ENCODE data around the gene INSM2.

The INSM2 gene

GRCh38 chr14:35519986-35520385, 14.0 kb upstream of the INSM2 start:
- Histone ChIP-seq H3K9ac (ENCODE audit: low read length) (no peak overlapping the region), H3K27me3 (replicated peaks; ENCODE audit: control insufficient read depth, insufficient read depth, low read length) (no peaks in the 10 kb centered on the region)
- DNase-seq (ENCODE audit: low read depth): no peak

GRCh38 chr14:35525695-35526094, 8.3 kb upstream of the INSM2 start:
- H3K4me1 ChIP-seq (ENCODE audit: control insufficient read depth, insufficient read depth, low read length): no peaks in the 10 kb centered on the region
- no peaks in the 10 kb centered on the region for H3K36me3 ChIP-seq (ENCODE audit: control insufficient read depth, insufficient read depth, low read length, severe bottlenecking)
- H3K9ac ChIP-seq (ENCODE audit: low read length): no peak overlapping the region
- H3K9me3 ChIP-seq (ENCODE audit: control insufficient read depth, low read length): peaks cover 2% of the 10 kb centered on the region
- H3K27me3 ChIP-seq (replicated peaks; ENCODE audit: control insufficient read depth, insufficient read depth, low read length): peaks cover 21% of the 10 kb centered on the region
- H3K4me3 ChIP-seq (ENCODE audit: low read length): no peak overlapping the region
- DNase-seq (ENCODE audit: low read depth): no peak

More at GRCh38 chr14:35519986-35520385, 14.0 kb upstream of the INSM2 start:
- Histone ChIP-seq H3K4me1 (ENCODE audit: control insufficient read depth, insufficient read depth, low read length) (no peaks in the 10 kb centered on the region), H3K9me3 (ENCODE audit: control insufficient read depth, low read length) (no peaks in the 10 kb centered on the region), H3K4me3 (ENCODE audit: low read length) (no peak overlapping the region), H3K36me3 (ENCODE audit: control insufficient read depth, insufficient read depth, low read length, severe bottlenecking) (no peaks in the 10 kb centered on the region)

- Histone ChIP-seq H3K9ac (ENCODE audit: low read length) (no peak overlapping the region), H3K36me3 (ENCODE audit: control insufficient read depth, insufficient read depth, low read length, severe bottlenecking) (no peaks in the 10 kb centered on the region), H3K4me3 (ENCODE audit: low read length) (no peak overlapping the region), H3K27me3 (replicated peaks; ENCODE audit: control insufficient read depth, insufficient read depth, low read length) (peaks cover 34% of the 10 kb centered on the region), H3K9me3 (ENCODE audit: control insufficient read depth, low read length) (peaks cover 2% of the 10 kb centered on the region), H3K4me1 (ENCODE audit: control insufficient read depth, insufficient read depth, low read length) (no peaks in the 10 kb centered on the region)
- no peak for DNase-seq (ENCODE audit: low read depth)
These were observed 7.0 kb upstream of the INSM2 start for GRCh38 chr14:35526962-35527361.

- H3K27me3 ChIP-seq (replicated peaks; ENCODE audit: control insufficient read depth, insufficient read depth, low read length): peaks cover 56% of the 10 kb centered on the region
- H3K4me1 ChIP-seq (ENCODE audit: control insufficient read depth, insufficient read depth, low read length): peaks cover 15% of the 10 kb centered on the region
- DNase-seq (ENCODE audit: low read depth): no peak
These were observed 1.8 kb upstream of the INSM2 start for GRCh38 chr14:35531960-35532747.

GRCh38 chr14:35532783-35533356, 1.1 kb upstream of the INSM2 start:
- peak overlapping the region; percentile 81 for H3K4me3 ChIP-seq (ENCODE audit: low read length)
- H3K9me3 ChIP-seq (ENCODE audit: control insufficient read depth, low read length): no peaks in the 10 kb centered on the region
- no peaks in the 10 kb centered on the region for H3K36me3 ChIP-seq (ENCODE audit: control insufficient read depth, insufficient read depth, low read length, severe bottlenecking)
- DNase-seq (ENCODE audit: low read depth): no peak
- H3K4me1 ChIP-seq (ENCODE audit: control insufficient read depth, insufficient read depth, low read length): peaks cover 15% of the 10 kb centered on the region
- no peak overlapping the region for H3K9ac ChIP-seq (ENCODE audit: low read length)
- peaks cover 56% of the 10 kb centered on the region for H3K27me3 ChIP-seq (replicated peaks; ENCODE audit: control insufficient read depth, insufficient read depth, low read length)

More at GRCh38 chr14:35531960-35532747, 1.8 kb upstream of the INSM2 start:
- no peaks in the 10 kb centered on the region for H3K36me3 ChIP-seq (ENCODE audit: control insufficient read depth, insufficient read depth, low read length, severe bottlenecking)
- no peak overlapping the region for H3K4me3 ChIP-seq (ENCODE audit: low read length)
- no peaks in the 10 kb centered on the region for H3K9me3 ChIP-seq (ENCODE audit: control insufficient read depth, low read length)
- H3K9ac ChIP-seq (ENCODE audit: low read length): no peak overlapping the region

- Histone ChIP-seq H3K9me3 (ENCODE audit: control insufficient read depth, low read length) (no peaks in the 10 kb centered on the region), H3K9ac (ENCODE audit: low read length) (no peak overlapping the region), H3K4me1 (ENCODE audit: control insufficient read depth, insufficient read depth, low read length) (peaks cover 15% of the 10 kb centered on the region), H3K27me3 (replicated peaks; ENCODE audit: control insufficient read depth, insufficient read depth, low read length) (peaks cover 48% of the 10 kb centered on the region), H3K4me3 (ENCODE audit: low read length) (peak overlapping the region; percentile 81), H3K36me3 (ENCODE audit: control insufficient read depth, insufficient read depth, low read length, severe bottlenecking) (no peaks in the 10 kb centered on the region)
- DNase-seq (ENCODE audit: low read depth): no peak
These were observed 376 bp downstream of the INSM2 start for GRCh38 chr14:35534208-35534872.

GRCh38 chr14:35534873-35535482, 1.0 kb downstream of the INSM2 start:
- Histone ChIP-seq H3K4me3 (ENCODE audit: low read length) (peak overlapping the region; percentile 81), H3K36me3 (ENCODE audit: control insufficient read depth, insufficient read depth, low read length, severe bottlenecking) (no peaks in the 10 kb centered on the region), H3K27me3 (replicated peaks; ENCODE audit: control insufficient read depth, insufficient read depth, low read length) (peaks cover 41% of the 10 kb centered on the region), H3K9ac (ENCODE audit: low read length) (no peak overlapping the region), H3K4me1 (ENCODE audit: control insufficient read depth, insufficient read depth, low read length) (peaks cover 15% of the 10 kb centered on the region), H3K9me3 (ENCODE audit: control insufficient read depth, low read length) (no peaks in the 10 kb centered on the region)
- DNase-seq (ENCODE audit: low read depth): peak; percentile 83

- peaks cover 15% of the 10 kb centered on the region for H3K4me1 ChIP-seq (ENCODE audit: control insufficient read depth, insufficient read depth, low read length)
- no peaks in the 10 kb centered on the region for H3K9me3 ChIP-seq (ENCODE audit: control insufficient read depth, low read length)
- no peak for DNase-seq (ENCODE audit: low read depth)
- no peak overlapping the region for H3K9ac ChIP-seq (ENCODE audit: low read length)
- peak overlapping the region; percentile 81 for H3K4me3 ChIP-seq (ENCODE audit: low read length)
- H3K36me3 ChIP-seq (ENCODE audit: control insufficient read depth, insufficient read depth, low read length, severe bottlenecking): no peaks in the 10 kb centered on the region
- peaks cover 35% of the 10 kb centered on the region for H3K27me3 ChIP-seq (replicated peaks; ENCODE audit: control insufficient read depth, insufficient read depth, low read length)
These were observed 1.6 kb downstream of the INSM2 start for GRCh38 chr14:35535483-35536112.

- H3K4me1 ChIP-seq (ENCODE audit: control insufficient read depth, insufficient read depth, low read length): peaks cover 6% of the 10 kb centered on the region
- no peaks in the 10 kb centered on the region for H3K36me3 ChIP-seq (ENCODE audit: control insufficient read depth, insufficient read depth, low read length, severe bottlenecking)
- H3K9ac ChIP-seq (ENCODE audit: low read length): no peak overlapping the region
- no peak for DNase-seq (ENCODE audit: low read depth)
- H3K9me3 ChIP-seq (ENCODE audit: control insufficient read depth, low read length): no peaks in the 10 kb centered on the region
- no peak overlapping the region for H3K4me3 ChIP-seq (ENCODE audit: low read length)
- H3K27me3 ChIP-seq (replicated peaks; ENCODE audit: control insufficient read depth, insufficient read depth, low read length): peaks cover 5% of the 10 kb centered on the region
These were observed 6.0 kb downstream of the INSM2 start for GRCh38 chr14:35539969-35540368.

- Histone ChIP-seq H3K9me3 (ENCODE audit: control insufficient read depth, low read length) (no peaks in the 10 kb centered on the region), H3K4me3 (ENCODE audit: low read length) (no peak overlapping the region), H3K9ac (ENCODE audit: low read length) (no peak overlapping the region), H3K4me1 (ENCODE audit: control insufficient read depth, insufficient read depth, low read length) (no peaks in the 10 kb centered on the region), H3K27me3 (replicated peaks; ENCODE audit: control insufficient read depth, insufficient read depth, low read length) (no peaks in the 10 kb centered on the region), H3K36me3 (ENCODE audit: control insufficient read depth, insufficient read depth, low read length, severe bottlenecking) (no peaks in the 10 kb centered on the region)
- no peak for DNase-seq (ENCODE audit: low read depth)
These were observed 9.0 kb downstream of the INSM2 start for GRCh38 chr14:35543006-35543405.

- H3K9ac ChIP-seq (ENCODE audit: low read length): no peak overlapping the region
These were observed 15.6 kb downstream of the INSM2 start for GRCh38 chr14:35549551-35549950.

More at GRCh38 chr14:35549551-35549950, 15.6 kb downstream of the INSM2 start:
- peaks cover 5% of the 10 kb centered on the region for H3K36me3 ChIP-seq (ENCODE audit: control insufficient read depth, insufficient read depth, low read length, severe bottlenecking)
- no peaks in the 10 kb centered on the region for H3K27me3 ChIP-seq (replicated peaks; ENCODE audit: control insufficient read depth, insufficient read depth, low read length)
- H3K4me1 ChIP-seq (ENCODE audit: control insufficient read depth, insufficient read depth, low read length): peaks cover 9% of the 10 kb centered on the region
- no peaks in the 10 kb centered on the region for H3K9me3 ChIP-seq (ENCODE audit: control insufficient read depth, low read length)
- DNase-seq (ENCODE audit: low read depth): no peak
- no peak overlapping the region for H3K4me3 ChIP-seq (ENCODE audit: low read length)

Measured in adipocyte (in vitro differentiated cells).